HepG2 (cell line): ENCODE measurements around the gene CX3CR1. TPM values are rescaled to one million over a fixed set of nuclear protein-coding genes. Genes with fewer than 3 reads are reported as not detected.

Source experiments
- BRF2 ChIP-seq: sonication (generic); formaldehyde crosslinking; IDR thresholded peaks from 2 replicates; pipeline ENCODE4 v1.8.1; 2022; ENCODE audit warnings: mild to moderate bottlenecking, missing genetic modification reagents
- CBX5 ChIP-seq: sonication (generic); formaldehyde crosslinking; IDR thresholded peaks from 2 replicates; pipeline ENCODE4 v1.4.0; 2020; ENCODE audit warnings: missing genetic modification reagents, borderline replicate concordance
- CC2D1A ChIP-seq: sonication (generic); formaldehyde crosslinking; IDR thresholded peaks from 2 replicates; pipeline ENCODE4 v1.8.1; 2023; ENCODE audit warnings: mild to moderate bottlenecking, missing genetic modification reagents
- CHCHD3 ChIP-seq: sonication (generic); formaldehyde crosslinking; IDR thresholded peaks from 2 replicates; pipeline ENCODE4 v1.8.0; 2022; ENCODE audit warnings: mild to moderate bottlenecking, missing genetic modification reagents, moderate library complexity
- DPF2 ChIP-seq: sonication (generic); formaldehyde crosslinking; IDR thresholded peaks from 2 replicates; pipeline ENCODE4 v1.4.0; 2020; ENCODE audit warnings: mild to moderate bottlenecking, low read depth, missing genetic modification reagents, borderline replicate concordance
- HNRNPK ChIP-seq: fragments of 200-400 bp; formaldehyde crosslinking; IDR thresholded peaks from 2 replicates; pipeline ENCODE4 v1.6.1; 2018; ENCODE audit warnings: low read length, low read depth, moderate library complexity, mild to moderate bottlenecking; ENCODE audit not compliant: poor library complexity, severe bottlenecking
- MATR3 ChIP-seq: sonication (generic); formaldehyde crosslinking; IDR thresholded peaks from 2 replicates; pipeline ENCODE4 v1.4.0; 2020; ENCODE audit warnings: missing genetic modification reagents
- MEIS1 ChIP-seq: sonication (generic); formaldehyde crosslinking; IDR thresholded peaks from 2 replicates; pipeline ENCODE4 v1.9.0; 2021; ENCODE audit warnings: mild to moderate bottlenecking, missing genetic modification reagents, moderate library complexity, borderline replicate concordance
- NFKB2 ChIP-seq: sonication (generic); formaldehyde crosslinking; IDR thresholded peaks from 2 replicates; pipeline ENCODE4 v1.4.0; 2020; ENCODE audit warnings: missing genetic modification reagents, borderline replicate concordance
- PHB2 ChIP-seq: fragments of 450-650 bp; IDR thresholded peaks from 2 replicates; pipeline ENCODE4 v1.6.1; 2018; ENCODE audit not compliant: partially characterized antibody
- PHF8 ChIP-seq: sonication (generic); formaldehyde crosslinking; IDR thresholded peaks from 2 replicates; pipeline ENCODE4 v1.5.0; 2020; ENCODE audit warnings: missing genetic modification reagents
- REPIN1 ChIP-seq: sonication (generic); formaldehyde crosslinking; IDR thresholded peaks from 2 replicates; pipeline ENCODE4 v1.8.0; 2022; ENCODE audit warnings: missing genetic modification reagents, low read depth, mild to moderate bottlenecking, borderline replicate concordance
- SMYD3 ChIP-seq: sonication (generic); formaldehyde crosslinking; IDR thresholded peaks from 2 replicates; pipeline ENCODE4 v1.8.1; 2023; ENCODE audit warnings: mild to moderate bottlenecking, missing genetic modification reagents
- SRY ChIP-seq: sonication (generic); formaldehyde crosslinking; IDR thresholded peaks from 2 replicates; pipeline ENCODE4 v1.8.0; 2022; ENCODE audit warnings: mild to moderate bottlenecking, missing genetic modification reagents
- TCF7 ChIP-seq: sonication (generic); IDR thresholded peaks from 2 replicates; pipeline ENCODE4 v1.6.1; 2016; ENCODE audit warnings: antibody characterized with exemption, low read depth
- XRCC5 ChIP-seq: fragments of 200-400 bp; formaldehyde crosslinking; optimal IDR thresholded peaks from 2 replicates; pipeline ENCODE3; 2017; ENCODE audit warnings: mild to moderate bottlenecking, low read length
- ZBTB21 ChIP-seq: sonication (generic); formaldehyde crosslinking; IDR thresholded peaks from 2 replicates; pipeline ENCODE4 v1.4.0; 2020; ENCODE audit warnings: missing genetic modification reagents
- ZBTB37 ChIP-seq: sonication (generic); formaldehyde crosslinking; IDR thresholded peaks from 2 replicates; pipeline ENCODE4 v1.4.0; 2020; ENCODE audit warnings: mild to moderate bottlenecking, missing genetic modification reagents
- ZGPAT ChIP-seq: IDR thresholded peaks from 2 replicates; pipeline ENCODE4 v1.6.1; 2016; ENCODE audit warnings: mild to moderate bottlenecking
- ZNF253 ChIP-seq: sonication (generic); formaldehyde crosslinking; IDR thresholded peaks from 2 replicates; pipeline ENCODE4 v1.8.0; 2022; ENCODE audit warnings: mild to moderate bottlenecking, missing genetic modification reagents, borderline replicate concordance
- ZNF34 ChIP-seq: sonication (generic); formaldehyde crosslinking; IDR thresholded peaks from 2 replicates; pipeline ENCODE4 v1.4.0; 2020; ENCODE audit warnings: mild to moderate bottlenecking, missing genetic modification reagents, borderline replicate concordance
- ZNF567 ChIP-seq: sonication (generic); formaldehyde crosslinking; IDR thresholded peaks from 2 replicates; pipeline ENCODE4 v1.8.1; 2023; ENCODE audit warnings: mild to moderate bottlenecking, missing genetic modification reagents, borderline replicate concordance
- ZNF572 ChIP-seq: sonication (generic); formaldehyde crosslinking; IDR thresholded peaks from 2 replicates; pipeline ENCODE4 v1.5.1; 2020; ENCODE audit warnings: mild to moderate bottlenecking, missing genetic modification reagents
- polyA plus RNA-seq, 8 experiments: library from polyadenylated mRNA; depleted of rRNA in 3 of 8; stranded (reverse) in 7 of 8; unstranded in 1 of 8; fragments of >200 nt; fragmentation: Illumina TruSeq in 4 of 8; extraction: Trizol in 4 of 8; gene quantifications; 2 replicates each; pipeline versions ENCODE4 v1.2.1 to v1.2.3, GENCODE V29; 2011 to 2016; ENCODE audit warnings: low read depth in 4 of 8, missing spikeins in 1 of 8, mixed read lengths in 1 of 8; ENCODE audit not compliant: insufficient read depth in 1 of 8
- total RNA-seq, 5 experiments: library from RNA; depleted of rRNA; stranded (reverse); fragments of >200 nt; fragmentation: Illumina TruSeq; extraction: Trizol; gene quantifications; 2 replicates each; pipeline ENCODE4 v1.2.3, GENCODE V29; 2016; ENCODE audit warnings: low read depth in 1 of 5
- TF ChIP-seq, protein P1 (sequence below): sonication (generic); formaldehyde crosslinking; IDR thresholded peaks from 2 replicates; pipeline ENCODE4 v1.5.1; 2020; ENCODE audit warnings: missing genetic modification reagents, mild to moderate bottlenecking, borderline replicate concordance

CX3CR1 gene
- total and polyA plus RNA-seq, 2 of the 13 experiments (the other 11 are each of a cell fraction or from before 2014, with no cell fraction given): not detected

GRCh38 chr3:39291903-39292329 lies 12.1 kb upstream of the CX3CR1 start (continued):
- TF ChIP-seq ZBTB37 (CRISPR knock-in tag): no peak
- TF ChIP-seq ZBTB21 (CRISPR knock-in tag): no peak
- TF ChIP-seq SRY (CRISPR knock-in tag): no peak
- TF ChIP-seq MEIS1 (CRISPR knock-in tag): no peak
- TF ChIP-seq SMYD3 (CRISPR knock-in tag): no peak
- 0 out of 2 replicates have a peak, but pooled peaks have one; percentile 19 for TF ChIP-seq CBX5 (CRISPR knock-in tag)
- TF ChIP-seq DPF2 (CRISPR knock-in tag): no peak
- TF ChIP-seq, protein P1, sequence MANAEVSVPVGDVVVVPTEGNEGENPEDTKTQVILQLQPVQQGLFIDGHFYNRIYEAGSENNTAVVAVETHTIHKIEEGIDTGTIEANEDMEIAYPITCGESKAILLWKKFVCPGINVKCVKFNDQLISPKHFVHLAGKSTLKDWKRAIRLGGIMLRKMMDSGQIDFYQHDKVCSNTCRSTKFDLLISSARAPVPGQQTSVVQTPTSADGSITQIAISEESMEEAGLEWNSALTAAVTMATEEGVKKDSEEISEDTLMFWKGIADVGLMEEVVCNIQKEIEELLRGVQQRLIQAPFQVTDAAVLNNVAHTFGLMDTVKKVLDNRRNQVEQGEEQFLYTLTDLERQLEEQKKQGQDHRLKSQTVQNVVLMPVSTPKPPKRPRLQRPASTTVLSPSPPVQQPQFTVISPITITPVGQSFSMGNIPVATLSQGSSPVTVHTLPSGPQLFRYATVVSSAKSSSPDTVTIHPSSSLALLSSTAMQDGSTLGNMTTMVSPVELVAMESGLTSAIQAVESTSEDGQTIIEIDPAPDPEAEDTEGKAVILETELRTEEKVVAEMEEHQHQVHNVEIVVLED (CRISPR knock-in tag): no peak
- no peak for TF ChIP-seq CHCHD3 (CRISPR knock-in tag)
- no peak for TF ChIP-seq TCF7
- TF ChIP-seq ZNF34 (CRISPR knock-in tag): no peak
- TF ChIP-seq ZNF567 (CRISPR knock-in tag): no peak
- no peak for TF ChIP-seq PHB2
- no peak for TF ChIP-seq PHF8 (CRISPR knock-in tag)
- TF ChIP-seq XRCC5: peak; percentile 59
- no peak for TF ChIP-seq BRF2 (CRISPR knock-in tag)
- TF ChIP-seq HNRNPK: no peak
- TF ChIP-seq REPIN1 (CRISPR knock-in tag): 0 out of 2 replicates have a peak, but pooled peaks have one; percentile 45
- TF ChIP-seq MATR3 (CRISPR knock-in tag): no peak
- TF ChIP-seq NFKB2 (CRISPR knock-in tag): no peak
- no peak for TF ChIP-seq ZGPAT (CRISPR knock-in tag)
- no peak for TF ChIP-seq ZNF253 (CRISPR knock-in tag)
- no peak for TF ChIP-seq CC2D1A (CRISPR knock-in tag)
- TF ChIP-seq ZNF572: no peak
